ENCODE measurements around the gene OR2B6. TPM values are rescaled to one million over a fixed set of nuclear protein-coding genes. Genes with fewer than 3 reads are reported as not detected.

The OR2B6 gene
- total RNA-seq, 4 donors from 2014 or later, result not detected

DNA sequence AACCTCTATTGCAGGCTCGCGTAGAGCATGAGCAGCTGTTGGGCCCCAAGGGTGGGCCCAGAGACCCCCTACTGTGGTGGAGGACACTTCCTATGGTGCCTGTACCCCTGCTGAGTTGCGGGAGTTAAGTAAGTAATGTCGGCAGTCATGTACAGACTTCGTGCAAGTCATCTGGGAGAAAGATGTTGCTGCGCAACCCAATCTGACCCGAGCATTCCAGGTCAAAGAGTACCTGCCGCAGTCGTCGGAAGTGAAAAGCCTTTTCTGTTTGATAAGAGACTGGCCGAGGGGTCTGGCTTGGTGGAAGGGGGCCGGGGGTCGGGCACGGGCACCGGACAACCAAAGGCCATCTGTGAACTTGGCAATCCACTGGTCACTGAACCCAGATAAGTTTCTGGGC lies 44.3 kb downstream of the OR2B6 start:
- no peaks in the 10 kb centered on the region for H3K4me1 ChIP-seq
- H3K4me3 ChIP-seq, result no peak overlapping the region
- no peaks in the 10 kb centered on the region for H3K36me3 ChIP-seq
- no peaks in the 10 kb centered on the region for H3K27me3 ChIP-seq
- no peak for TF ChIP-seq POLR2A (IDR thresholded peaks at IDR 0.05)
- TF ChIP-seq CTCF (IDR thresholded peaks at IDR 0.05), result no peak
- no peaks in the 10 kb centered on the region for H3K9me3 ChIP-seq
- no peak for DNase-seq
- no peak overlapping the region for H3K27ac ChIP-seq

DNA sequence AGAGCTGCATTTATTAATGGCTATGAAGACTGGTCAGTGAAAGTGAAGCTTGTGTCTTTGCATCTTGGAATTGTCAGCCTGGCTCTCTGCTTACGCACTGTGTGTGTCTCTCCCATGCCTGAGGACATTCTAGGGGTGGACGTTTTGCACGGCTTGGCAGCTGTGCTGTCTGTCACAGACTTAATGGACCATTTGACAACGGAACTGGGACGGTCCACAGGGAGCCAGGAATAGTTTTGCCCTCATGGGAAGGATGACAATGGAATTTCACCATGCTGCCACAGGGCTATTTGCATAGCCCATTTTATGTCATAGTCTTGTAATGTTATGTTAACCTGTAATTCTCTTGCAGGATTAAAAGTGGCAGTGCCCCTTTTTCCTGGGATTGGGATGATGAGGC lies 44.7 kb downstream of the OR2B6 start:
- Histone ChIP-seq H3K4me1 (no peaks in the 10 kb centered on the region), H3K36me3 (no peaks in the 10 kb centered on the region), H3K27ac (no peak overlapping the region), H3K4me3 (no peak overlapping the region), H3K9me3 (no peaks in the 10 kb centered on the region), H3K27me3 (no peaks in the 10 kb centered on the region)
- no peak for DNase-seq
- no peak for TF ChIP-seq POLR2A (IDR thresholded peaks at IDR 0.05)
- TF ChIP-seq CTCF (IDR thresholded peaks at IDR 0.05), result no peak

DNA sequence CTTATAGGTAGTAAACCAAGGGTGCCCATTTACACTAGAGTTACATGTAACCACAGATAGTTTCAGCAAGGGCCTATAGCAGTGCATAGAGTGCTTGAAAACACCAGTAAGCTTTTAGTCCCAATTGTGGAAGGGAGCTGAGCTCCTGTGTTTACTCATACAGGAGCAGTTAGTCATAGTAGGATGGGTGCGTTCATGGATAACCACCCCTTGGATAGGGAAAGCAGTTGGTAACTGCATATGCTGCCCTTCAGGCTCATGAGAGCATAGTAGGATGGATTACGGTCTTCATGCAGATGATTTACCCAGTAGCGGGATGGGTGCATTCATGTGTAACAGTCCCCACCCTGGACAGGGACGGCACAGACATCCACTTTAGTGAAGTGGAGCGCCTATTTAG lies 45.1 kb downstream of the OR2B6 start:
- Histone ChIP-seq H3K27ac (no peak overlapping the region), H3K4me1 (no peaks in the 10 kb centered on the region), H3K9me3 (no peaks in the 10 kb centered on the region), H3K36me3 (no peaks in the 10 kb centered on the region), H3K4me3 (no peak overlapping the region), H3K27me3 (no peaks in the 10 kb centered on the region)
- no peak for DNase-seq
- TF ChIP-seq POLR2A (IDR thresholded peaks at IDR 0.05), result no peak
- TF ChIP-seq CTCF (IDR thresholded peaks at IDR 0.05), result no peak

DNA sequence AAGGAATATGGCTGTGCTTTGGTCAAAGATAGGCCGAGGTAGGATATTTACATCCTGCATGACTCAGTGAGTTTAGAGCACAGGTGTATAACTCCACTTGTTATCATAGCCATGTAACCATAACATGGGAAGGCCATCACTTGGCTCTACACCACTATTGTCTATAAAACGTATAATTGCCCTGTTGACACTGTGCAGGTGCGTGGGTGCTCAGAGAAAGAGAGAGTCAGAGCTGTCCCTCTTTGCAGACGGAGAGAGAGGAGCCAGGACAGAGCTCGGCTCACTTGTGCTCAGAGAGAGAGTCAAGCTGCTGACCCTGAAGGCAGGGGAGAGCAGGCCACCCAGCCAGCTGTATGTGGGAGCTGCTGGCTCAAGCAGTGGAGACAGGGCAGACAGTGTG lies 46.0 kb downstream of the OR2B6 start:
- no peak overlapping the region for H3K4me3 ChIP-seq
- H3K27ac ChIP-seq, result no peak overlapping the region

DNA sequence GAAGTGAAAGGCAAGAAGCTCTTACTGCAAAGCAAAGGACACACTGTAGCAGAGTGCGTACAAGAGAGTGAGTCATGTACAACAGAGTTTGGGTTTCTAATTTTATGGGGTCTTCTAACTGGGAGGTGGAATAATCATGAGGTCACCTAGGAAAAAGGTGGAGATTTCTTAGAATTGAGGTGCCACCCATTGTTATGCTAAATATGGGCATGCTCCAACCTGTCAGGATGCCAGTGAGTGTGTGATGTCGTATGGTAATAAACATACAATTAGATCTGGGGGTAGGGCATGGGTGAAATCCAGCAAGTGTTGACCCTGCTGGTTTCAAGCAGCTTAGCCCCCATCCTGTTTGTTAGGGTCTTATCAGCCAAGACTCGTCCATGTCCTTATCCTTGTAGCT lies 46.6 kb downstream of the OR2B6 start:
- Histone ChIP-seq H3K4me1 (no peaks in the 10 kb centered on the region), H3K27ac (no peak overlapping the region), H3K27me3 (no peaks in the 10 kb centered on the region), H3K36me3 (no peaks in the 10 kb centered on the region), H3K9me3 (no peaks in the 10 kb centered on the region), H3K4me3 (no peak overlapping the region)
- no peak for DNase-seq
- TF ChIP-seq CTCF (IDR thresholded peaks at IDR 0.05) (no peak), POLR2A (IDR thresholded peaks at IDR 0.05) (no peak)

More for the DNA sequence above, 46.0 kb downstream of the OR2B6 start:
- Histone ChIP-seq H3K27me3 (no peaks in the 10 kb centered on the region), H3K4me1 (no peaks in the 10 kb centered on the region), H3K36me3 (no peaks in the 10 kb centered on the region), H3K9me3 (no peaks in the 10 kb centered on the region)
- TF ChIP-seq POLR2A (IDR thresholded peaks at IDR 0.05) (no peak), CTCF (IDR thresholded peaks at IDR 0.05) (no peak)
- DNase-seq, result no peak

Data from Peyer's patch (tissue), 4 donors.